Measurements from ENCODE around the gene NPAS3.

DNA sequence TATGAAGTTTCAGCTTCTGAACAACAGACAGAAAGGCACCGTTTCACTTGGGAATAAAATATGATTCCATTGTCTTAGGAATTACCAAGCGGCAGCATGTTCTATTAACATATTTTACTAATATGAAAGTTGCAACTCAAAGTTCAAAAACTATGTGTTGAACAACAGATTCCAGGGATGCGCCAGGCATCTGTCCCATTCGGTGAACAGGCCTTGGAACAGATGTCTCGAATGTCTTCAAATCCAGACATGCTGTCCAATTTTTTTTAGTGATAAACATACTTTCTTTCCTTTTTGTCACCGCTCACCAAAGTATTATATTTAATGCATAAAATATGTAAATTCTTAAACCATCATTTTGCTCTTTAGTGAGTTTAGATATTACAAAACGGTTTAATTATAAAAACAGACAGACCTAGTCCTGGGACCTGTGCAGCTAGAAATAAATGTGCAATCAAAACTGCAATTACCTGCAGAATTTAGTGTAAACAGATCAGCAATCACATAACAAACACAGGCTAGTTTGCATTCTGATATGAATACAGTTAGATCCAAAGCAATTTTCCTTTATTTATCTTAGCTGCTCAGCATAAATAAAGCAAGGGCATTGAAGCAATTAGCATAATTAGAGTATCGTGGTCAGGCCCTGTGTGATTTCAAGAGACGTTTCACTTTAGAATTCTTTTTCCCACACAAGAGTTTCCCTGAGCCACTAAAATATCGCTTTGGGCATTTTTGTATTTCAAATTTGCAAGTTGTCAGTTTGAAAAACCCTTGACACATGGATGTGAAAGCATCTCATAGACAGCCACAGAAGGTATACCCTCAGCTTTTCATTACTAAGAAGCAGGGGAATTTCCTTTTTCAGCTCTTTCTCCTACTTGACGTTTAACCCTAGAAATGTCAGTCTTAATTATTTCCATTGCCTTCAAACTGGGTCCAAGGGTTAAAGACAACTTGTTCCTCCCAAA is 591.4 kb downstream of the NPAS3 start:
- TF ChIP-seq, protein P1, sequence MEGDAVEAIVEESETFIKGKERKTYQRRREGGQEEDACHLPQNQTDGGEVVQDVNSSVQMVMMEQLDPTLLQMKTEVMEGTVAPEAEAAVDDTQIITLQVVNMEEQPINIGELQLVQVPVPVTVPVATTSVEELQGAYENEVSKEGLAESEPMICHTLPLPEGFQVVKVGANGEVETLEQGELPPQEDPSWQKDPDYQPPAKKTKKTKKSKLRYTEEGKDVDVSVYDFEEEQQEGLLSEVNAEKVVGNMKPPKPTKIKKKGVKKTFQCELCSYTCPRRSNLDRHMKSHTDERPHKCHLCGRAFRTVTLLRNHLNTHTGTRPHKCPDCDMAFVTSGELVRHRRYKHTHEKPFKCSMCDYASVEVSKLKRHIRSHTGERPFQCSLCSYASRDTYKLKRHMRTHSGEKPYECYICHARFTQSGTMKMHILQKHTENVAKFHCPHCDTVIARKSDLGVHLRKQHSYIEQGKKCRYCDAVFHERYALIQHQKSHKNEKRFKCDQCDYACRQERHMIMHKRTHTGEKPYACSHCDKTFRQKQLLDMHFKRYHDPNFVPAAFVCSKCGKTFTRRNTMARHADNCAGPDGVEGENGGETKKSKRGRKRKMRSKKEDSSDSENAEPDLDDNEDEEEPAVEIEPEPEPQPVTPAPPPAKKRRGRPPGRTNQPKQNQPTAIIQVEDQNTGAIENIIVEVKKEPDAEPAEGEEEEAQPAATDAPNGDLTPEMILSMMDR (IDR thresholded peaks at IDR 0.05; ENCODE audit: low read length) = no peak
- TF ChIP-seq EZH2 (optimal IDR thresholded peaks at IDR 0.05; ENCODE audit: low read depth, low read length) = no peak
